ENCODE results near the gene IL36B. TPM values are rescaled to one million over a fixed set of nuclear protein-coding genes. Genes with fewer than 3 reads are reported as not detected.

Gene IL36B
- total RNA-seq, 6 experiments from 2014 or later: not detected

- Histone ChIP-seq H3K27ac (no peak overlapping the region), H3K9me3 (no peaks in the 10 kb centered on the region), H3K27me3 (no peaks in the 10 kb centered on the region), H3K4me3 (no peak overlapping the region), H3K36me3 (no peaks in the 10 kb centered on the region), H3K4me1 (no peaks in the 10 kb centered on the region)
- 68% methylated on average over 5 of the region's 5 CpGs for WGBS (ENCODE audit: insufficient coverage, low coverage, low lambda C conversion rate, missing lambda C conversion rate)
- intact Hi-C loops (cut with DNase I): no loop called here
- DNase-seq: no peak
- ATAC-seq: no peak
- TF ChIP-seq CTCF (IDR thresholded peaks at IDR 0.05): no peak
- no peak for TF ChIP-seq POLR2A (IDR thresholded peaks at IDR 0.05)
Observed at GRCh38 chr2:113064281-113064680, 11.6 kb upstream of the IL36B start.

- H3K4me1 ChIP-seq: no peaks in the 10 kb centered on the region
- intact Hi-C loops (cut with DNase I): no loop called here
- H3K36me3 ChIP-seq: no peaks in the 10 kb centered on the region
- no peaks in the 10 kb centered on the region for H3K27me3 ChIP-seq
- 92% methylated on average over 6 of the region's 18 CpGs for WGBS (ENCODE audit: insufficient coverage, low coverage, low lambda C conversion rate, missing lambda C conversion rate)
- no peaks in the 10 kb centered on the region for H3K9me3 ChIP-seq
- DNase-seq (no peak), ATAC-seq (no peak)
- TF ChIP-seq CTCF (IDR thresholded peaks at IDR 0.05) (no peak), POLR2A (IDR thresholded peaks at IDR 0.05) (no peak)
- H3K27ac ChIP-seq: no peak overlapping the region
- H3K4me3 ChIP-seq: no peak overlapping the region
Observed at GRCh38 chr2:113061896-113062770, 9.5 kb upstream of the IL36B start.

- 33% methylated on average over 2 of the region's 2 CpGs for WGBS (ENCODE audit: insufficient coverage, low coverage, low lambda C conversion rate, missing lambda C conversion rate)
- TF ChIP-seq POLR2A (IDR thresholded peaks at IDR 0.05) (no peak), CTCF (IDR thresholded peaks at IDR 0.05) (no peak)
- intact Hi-C loops (cut with DNase I): no loop called here
- Histone ChIP-seq H3K36me3 (no peaks in the 10 kb centered on the region), H3K4me1 (no peaks in the 10 kb centered on the region), H3K9me3 (no peaks in the 10 kb centered on the region), H3K4me3 (no peak overlapping the region), H3K27ac (no peak overlapping the region), H3K27me3 (no peaks in the 10 kb centered on the region)
- DNase-seq (no peak), ATAC-seq (no peak)
Observed at GRCh38 chr2:113061241-113061640, 8.6 kb upstream of the IL36B start.

- Histone ChIP-seq H3K4me3 (no peak overlapping the region), H3K36me3 (no peaks in the 10 kb centered on the region), H3K4me1 (no peaks in the 10 kb centered on the region), H3K27ac (no peak overlapping the region), H3K27me3 (no peaks in the 10 kb centered on the region), H3K9me3 (no peaks in the 10 kb centered on the region)
- intact Hi-C loops (cut with DNase I): no loop called here
- ATAC-seq: no peak
- WGBS (ENCODE audit: insufficient coverage, low coverage, low lambda C conversion rate, missing lambda C conversion rate): 55% methylated on average over 1 of the region's 1 CpG
- no peak for TF ChIP-seq CTCF (IDR thresholded peaks at IDR 0.05)
- TF ChIP-seq POLR2A (IDR thresholded peaks at IDR 0.05): no peak
- DNase-seq: no peak
Observed at GRCh38 chr2:113060796-113061195, 8.1 kb upstream of the IL36B start.
